Lung microvascular endothelial cell (primary cell): ENCODE measurements around the gene RFC3. TPM values are rescaled to one million over a fixed set of nuclear protein-coding genes. Genes with fewer than 3 reads are reported as not detected.
"Not testable (repeated sequence)": the region's sequence is repeated elsewhere in the genome, so short reads cannot be mapped to it uniquely, and the experiment has no call there.

Experiments used
- DNase-seq, 2 donors: peaks; one replicate each; pipeline versions ENCODE4 v3.0.0 to v3.0.0-alpha.2; 2010; ENCODE audit warnings: low read depth in 2 of 2
- total RNA-seq: library from RNA; depleted of rRNA; stranded (reverse); fragments of >200 nt; gene quantifications from 2 replicates; pipeline ENCODE4 v1.2.1, GENCODE V29; 2014

The RFC3 gene
- total RNA-seq, 1 donor from 2014 or later, result 3.8 TPM

DNA sequence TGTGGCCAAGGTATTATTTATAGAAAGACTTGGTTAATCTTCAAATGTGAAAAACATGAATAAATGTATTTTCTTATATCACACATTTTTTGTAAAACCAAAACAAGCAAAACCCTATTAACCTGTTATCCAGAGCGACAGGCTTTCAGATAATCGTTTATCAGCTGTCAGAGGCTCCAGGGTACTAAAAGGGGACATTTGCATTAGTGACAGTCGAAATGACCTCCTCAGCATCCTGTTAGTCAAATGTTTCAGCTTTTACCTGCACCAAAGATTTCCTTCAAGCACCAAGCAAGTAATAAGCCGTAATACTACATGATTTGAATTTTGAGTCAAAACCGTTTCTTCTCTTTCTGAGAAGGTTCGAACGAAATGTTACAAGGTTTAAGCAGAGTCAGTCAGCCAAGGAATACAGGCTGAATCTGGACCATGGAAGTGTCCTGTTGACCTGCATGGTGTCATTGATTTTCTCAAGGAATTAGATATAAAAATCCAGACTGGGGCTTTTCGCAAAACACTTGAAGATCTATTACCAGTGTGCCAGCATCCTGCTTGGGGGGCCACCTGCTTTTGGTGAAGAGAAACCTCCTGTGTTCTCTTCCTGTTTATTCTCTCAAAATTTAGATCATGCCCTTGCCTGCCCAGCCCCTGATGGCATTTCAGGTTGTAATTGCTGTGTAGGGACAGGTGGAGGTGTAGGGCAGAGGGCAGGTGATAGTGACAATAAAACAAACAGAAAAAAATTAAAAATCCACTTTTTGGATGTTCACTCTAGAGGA lies 11.3 kb upstream of the RFC3 start:
- DNase-seq, result no peak

DNA sequence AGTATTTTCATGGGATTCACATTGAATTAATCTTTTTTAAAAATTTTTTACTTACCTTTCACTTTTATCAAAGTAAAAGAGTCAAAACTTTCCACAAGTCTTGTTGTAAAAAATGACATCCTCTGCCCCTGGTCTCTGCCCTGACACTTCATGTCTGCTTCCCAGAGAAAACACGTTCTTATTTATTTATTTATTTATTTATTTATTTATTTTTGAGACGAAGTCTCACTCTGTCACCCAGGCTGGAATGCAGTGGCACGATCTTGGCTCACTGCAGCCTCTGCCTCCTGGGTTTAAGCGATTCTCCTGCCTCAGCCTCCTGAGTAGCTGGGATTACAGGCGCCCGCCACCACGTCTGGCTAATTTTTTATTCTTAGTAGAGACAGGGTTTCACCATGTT lies 5.1 kb upstream of the RFC3 start:
- DNase-seq, result not testable (repeated sequence)

DNA sequence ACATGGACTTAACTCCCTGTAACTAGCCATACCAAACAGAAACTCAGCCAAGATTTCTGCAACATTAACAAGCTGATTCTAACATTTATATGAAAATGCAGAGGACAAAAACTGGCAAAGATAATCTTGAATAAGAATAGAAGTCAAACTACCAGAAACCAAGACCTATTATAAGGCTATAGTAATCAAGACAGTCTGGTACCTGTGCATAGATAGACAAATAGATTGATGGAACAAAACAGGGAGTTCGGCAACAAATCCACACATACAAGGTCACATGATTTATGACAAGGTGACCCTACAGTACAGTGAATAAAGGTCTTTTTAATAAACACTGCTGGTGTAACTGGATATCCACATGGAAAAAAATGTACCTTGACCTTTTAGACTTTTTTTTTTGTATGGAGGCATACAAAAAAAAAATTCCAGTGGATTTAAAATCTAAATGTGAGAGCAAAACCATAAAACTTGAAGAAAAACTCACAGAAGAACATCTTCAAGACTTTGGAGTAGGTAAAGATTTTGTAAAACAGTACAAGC lies 2.9 kb upstream of the RFC3 start:
- DNase-seq, result peak in 1 of 2 donors; percentile 12

DNA sequence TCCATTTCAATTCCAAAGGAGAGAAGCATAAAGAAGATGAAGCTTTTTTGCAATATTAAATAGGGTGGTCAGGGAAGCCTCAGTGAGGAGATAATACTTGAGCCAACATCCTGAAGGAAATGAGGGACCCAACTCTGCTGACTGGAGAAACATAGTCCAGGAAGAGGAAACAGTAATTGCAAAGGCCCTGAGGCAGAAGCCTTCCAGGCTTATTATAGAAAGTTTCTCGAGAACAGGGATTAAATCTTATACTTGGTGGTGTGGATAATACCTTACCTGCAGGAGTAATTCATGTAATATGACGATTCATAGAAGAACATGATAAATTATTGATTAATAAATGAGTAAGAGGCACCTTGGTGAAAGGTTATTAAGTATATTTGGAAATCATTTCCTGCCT lies 1.0 kb upstream of the RFC3 start:
- no peak for DNase-seq

DNA sequence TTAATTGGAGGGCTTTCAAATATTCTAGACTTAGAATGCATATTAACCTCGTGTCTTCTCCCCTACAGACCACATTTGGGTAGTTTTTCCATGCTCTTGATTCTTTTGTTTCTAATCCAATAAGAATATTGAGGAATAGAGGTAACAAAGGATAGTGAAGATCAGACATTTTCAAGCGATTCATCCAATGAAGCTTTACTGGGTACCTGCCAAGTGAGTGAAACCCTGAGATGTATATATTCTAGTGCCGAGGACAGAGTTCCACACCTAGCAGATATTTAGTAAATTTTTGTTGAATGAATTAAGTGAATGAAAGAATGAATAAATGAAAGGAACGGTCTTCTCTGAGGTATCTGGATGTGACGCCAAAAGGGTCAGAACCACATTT lies 442 bp upstream of the RFC3 start:
- DNase-seq, result no peak

DNA sequence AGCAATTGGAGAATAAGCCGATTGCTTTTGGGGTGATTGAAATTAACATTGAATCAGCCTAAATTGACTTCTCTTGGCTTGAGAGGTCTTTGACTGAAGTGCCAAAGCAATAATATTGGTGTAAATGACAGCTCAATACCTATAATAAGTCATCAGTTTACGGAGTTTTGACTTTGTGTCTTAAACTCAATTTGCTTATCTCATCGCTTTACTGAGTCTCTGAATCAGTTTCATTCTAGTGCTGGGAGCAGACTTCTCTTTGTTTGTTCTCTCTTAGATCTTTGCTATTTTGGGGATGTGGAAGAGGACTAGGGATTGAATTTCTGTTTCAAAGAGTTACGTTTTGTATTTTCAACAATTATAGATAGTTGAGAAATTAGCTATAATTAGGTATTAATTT lies 7.1 kb downstream of the RFC3 start:
- no peak for DNase-seq

DNA sequence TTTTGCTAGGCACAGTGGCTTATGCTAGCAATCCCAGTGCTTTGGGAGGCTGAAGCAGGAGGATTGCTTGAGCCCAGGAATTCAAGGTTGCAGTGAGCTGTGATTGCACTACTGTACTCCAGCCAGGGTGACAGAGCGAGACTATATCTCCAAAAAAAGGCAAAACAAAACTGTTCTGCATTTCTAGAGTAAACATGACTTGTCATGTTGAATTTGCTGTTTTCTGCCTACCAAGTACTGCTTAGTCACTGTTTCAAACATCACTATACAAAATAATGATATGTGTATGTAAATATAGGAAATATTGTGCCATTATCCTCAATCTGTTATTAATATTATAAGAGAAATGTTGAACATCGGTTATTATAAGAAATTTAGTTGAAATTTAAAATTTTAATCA lies 9.2 kb downstream of the RFC3 start:
- DNase-seq, result no peak

DNA sequence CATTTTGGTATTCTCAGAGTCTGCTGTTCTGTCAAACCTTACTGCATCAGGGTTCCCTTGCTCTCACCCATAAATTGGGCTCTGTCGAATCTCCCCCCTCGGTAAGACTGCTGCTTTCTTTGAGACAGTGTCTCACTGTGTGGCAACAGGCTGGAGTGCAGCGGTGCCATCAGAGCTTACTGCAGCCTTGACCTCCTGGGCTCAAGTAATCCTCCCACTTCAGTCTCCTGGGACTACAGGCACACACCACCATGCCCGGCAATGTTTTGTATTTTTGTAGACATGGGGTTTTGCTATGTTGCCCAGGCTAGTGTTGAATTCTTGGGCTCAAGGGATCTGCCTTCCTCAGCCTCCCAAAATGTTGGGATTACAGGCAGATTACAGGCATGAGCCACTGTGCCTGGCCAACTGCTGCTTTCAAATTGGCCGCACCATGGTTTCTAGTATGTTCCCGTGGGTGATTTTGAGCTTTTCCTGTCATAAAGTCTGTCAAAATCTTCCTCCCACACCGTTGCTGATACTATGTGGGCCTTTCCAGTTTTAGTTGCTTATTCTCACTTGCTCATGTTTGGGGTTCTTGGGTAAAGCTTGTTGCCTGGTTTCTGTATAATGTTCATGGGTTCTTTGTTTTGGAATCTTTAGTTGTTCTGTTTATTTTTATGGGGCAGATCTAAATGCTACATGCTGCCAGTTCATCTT lies 10.6 kb downstream of the RFC3 start:
- DNase-seq, result no peak

DNA sequence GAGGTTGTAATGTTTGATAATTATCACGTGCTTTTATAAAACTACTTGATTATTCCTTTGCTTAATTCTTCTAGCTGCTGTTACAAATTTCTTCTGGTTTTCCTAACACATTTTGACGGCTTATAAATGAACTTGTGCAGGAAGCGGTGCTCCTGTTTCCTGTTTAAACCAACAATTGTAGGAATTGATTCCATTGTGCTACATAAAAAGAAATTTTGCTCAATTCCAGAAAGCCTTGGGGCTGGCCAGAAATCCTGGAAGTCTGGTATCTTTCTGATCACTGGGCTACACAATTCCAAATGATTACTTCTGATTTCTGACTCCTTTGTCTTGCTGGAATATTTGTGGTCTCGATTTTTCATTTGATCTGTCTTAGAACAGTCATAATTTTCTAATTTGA lies 14.9 kb downstream of the RFC3 start:
- peak; percentile 61 to 76 for DNase-seq

DNA sequence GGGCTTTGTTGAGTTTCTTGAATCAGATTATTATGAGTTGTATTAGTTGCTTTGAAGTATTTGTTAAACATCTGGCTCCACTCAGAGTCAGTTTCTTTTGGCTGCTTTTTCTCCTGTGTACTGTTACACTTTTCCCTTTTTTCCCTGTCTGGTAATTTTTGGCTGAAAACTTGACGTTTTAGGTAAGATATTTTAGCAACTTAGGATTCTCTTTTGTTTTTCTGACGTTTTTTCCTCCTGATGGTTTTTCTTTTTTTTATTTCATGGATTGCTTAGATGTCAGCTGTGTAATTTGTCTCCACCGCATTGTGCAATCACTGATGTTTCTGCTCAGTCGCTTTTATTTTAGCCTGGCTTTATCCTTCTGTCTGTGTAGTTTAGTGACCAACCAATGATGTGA lies 20.7 kb downstream of the RFC3 start:
- no peak for DNase-seq

DNA sequence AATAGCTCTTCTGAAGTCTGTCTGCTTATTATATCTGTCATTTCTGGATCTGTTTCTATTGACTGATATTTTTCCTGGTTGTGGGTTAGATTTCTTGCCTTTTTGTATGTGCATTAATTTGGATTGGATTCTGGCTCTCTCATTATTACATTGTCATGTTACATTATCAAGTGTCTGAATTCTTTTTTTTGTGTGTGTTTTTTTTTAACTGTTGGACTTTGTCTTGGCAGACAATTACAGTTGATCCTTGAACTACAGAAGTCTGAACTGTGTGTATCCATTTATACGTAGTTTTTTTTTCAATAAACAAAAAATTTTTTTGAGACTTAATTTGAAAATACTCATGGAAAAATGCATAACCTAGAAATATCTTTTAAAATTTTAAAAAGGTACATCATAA lies 22.5 kb downstream of the RFC3 start:
- DNase-seq, result no peak

DNA sequence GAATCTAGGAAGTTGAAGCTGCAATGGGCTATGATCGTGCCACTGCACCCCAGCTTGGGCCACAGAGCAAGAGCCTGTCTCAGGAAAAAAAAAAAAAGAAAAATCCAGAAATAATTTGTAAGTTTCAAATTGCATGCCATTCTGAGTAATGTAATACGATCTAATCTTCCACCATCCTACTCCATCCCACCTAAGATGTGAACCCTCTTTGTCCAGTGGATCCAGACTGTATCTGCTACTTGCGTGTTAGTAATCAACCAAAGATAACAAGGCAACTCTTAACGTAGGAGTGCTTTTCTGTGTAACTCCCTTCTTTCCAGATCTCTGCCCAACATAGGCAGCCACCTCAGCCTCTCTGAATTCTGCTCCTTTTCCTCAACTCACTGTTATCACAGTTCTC lies 24.3 kb downstream of the RFC3 start:
- DNase-seq, result no peak

DNA sequence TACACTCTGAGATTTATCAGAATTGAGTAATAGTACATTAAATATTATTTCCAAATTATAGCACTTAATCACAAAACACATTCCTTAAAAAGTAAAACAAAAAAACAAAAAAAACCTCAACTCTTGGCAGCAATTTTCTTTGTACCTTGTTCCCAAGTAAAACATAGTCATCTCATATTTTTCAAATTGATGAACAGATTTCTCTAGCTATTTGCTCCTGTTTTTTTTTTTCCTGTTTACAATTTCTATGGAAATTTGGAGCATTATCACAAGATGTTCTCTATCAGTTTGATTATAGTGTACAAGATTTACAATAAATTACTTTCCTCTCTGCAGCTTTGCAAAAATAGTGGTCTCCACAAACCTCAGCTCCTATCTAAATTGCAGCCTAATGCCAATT lies 25.0 kb downstream of the RFC3 start:
- no peak for DNase-seq

DNA sequence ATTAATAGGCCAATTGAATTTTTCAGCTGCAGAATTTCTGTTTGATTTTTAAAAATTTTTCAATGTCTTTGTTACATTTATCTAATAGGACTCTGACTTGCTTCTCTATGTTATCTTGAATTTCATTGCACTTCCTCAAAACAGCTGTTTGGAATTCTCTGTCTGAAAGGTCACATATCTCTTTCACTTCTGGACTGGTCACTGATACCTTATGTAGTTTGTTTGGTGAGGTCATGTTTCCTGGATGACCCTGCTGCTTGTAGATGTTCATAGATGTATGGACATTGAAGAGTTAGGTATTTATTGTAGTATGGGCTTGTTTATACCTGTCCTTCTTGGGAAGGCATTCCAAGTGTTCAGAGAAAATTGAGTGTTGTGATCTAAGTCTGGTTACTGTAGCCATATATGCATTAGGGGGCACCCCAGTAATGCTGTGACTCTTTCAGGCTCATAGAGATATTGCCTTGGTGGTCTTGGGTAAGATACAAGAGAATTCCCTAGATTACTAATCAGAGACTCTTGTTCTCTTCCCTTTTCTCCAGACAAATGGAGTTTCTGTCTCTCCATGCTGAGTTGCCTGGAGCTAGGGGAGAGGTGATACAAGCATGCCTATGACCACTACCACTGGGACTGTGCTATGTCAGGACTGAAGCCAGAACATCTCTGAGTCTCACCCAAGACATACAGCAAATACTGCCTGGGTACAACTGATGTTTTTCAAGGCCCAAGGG lies 27.8 kb downstream of the RFC3 start:
- peak in 1 of 2 donors; percentile 13 for DNase-seq

DNA sequence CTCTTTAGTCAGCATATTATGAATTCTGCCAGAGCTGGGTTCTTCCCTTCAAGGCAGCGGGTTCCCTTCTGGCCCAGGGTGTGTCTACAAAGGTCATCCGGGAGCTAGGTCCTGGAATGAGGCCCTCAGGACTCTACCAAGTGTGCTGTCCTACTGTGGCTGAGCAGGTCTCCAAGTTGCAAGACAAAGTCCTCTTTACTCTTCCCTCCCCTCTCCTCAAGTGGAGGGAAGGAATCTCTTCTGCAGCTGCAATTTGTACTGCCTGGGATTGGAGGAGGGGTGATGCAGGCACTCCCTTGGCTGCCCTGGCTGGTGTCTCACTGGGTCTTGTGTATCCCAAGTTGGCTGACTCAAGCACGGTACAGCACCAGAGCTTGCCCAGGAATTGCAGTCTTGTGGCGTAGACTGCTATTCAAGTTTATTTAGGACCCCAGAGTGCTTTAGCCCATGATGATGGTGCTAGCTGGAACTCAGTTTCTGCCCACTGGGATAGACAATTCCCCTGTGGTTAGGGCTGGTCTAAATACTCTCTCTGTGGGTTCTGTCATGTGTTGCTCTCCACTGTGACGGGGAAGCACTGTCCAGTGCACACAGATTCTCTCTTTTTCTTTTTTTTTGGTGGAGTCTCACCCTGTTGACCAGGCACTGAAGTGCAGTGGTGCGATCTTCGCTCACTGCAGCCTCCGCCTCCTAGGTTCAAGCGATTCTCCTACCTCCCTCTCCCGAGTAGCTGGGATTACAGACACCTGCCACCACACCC lies 28.5 kb downstream of the RFC3 start:
- no peak for DNase-seq

DNA sequence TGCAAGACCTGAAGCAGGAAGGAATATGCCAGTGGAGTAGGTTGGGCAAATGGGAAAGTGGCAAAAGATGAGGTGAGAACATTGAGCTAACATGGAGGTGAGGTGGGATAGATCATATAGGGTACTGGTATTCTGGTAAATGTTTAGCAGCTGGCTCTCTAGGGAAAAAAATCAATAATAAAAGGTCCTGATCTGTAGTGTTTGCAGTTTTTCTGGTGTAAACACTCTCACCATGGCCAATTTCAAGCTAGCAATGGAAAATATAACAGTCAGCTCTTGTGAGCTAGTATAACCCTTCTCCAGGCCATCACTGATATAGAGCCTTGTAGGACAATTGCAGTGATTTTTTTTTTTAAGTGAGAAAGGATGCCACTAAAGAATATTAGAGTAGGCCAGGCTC lies 31.3 kb downstream of the RFC3 start:
- DNase-seq, result no peak

DNA sequence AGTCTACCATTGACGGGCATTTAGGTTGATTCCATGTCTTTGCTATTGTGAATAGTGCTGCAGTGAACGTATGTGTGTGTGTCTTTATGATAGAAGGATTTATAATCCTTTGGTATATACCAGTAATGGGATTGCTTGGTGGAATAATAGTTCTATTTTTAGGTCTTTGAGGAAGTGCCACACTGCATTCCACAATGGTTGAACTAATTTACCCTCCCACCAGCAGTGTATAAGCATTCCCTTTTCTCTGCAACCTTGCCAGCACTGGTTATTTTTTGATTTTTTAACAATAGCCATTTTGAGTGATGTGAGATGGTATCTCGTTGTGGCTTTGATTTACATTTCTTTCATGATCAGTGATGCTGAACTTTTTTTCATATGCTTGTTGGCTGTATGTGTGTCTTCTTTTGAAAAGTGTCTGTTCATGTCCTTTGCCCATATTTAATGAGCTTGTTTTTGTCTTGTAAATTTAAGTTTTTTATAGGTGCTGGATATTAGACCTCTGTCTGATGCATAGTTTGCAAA lies 37.5 kb downstream of the RFC3 start:
- peak in 1 of 2 donors; percentile 52 for DNase-seq

DNA sequence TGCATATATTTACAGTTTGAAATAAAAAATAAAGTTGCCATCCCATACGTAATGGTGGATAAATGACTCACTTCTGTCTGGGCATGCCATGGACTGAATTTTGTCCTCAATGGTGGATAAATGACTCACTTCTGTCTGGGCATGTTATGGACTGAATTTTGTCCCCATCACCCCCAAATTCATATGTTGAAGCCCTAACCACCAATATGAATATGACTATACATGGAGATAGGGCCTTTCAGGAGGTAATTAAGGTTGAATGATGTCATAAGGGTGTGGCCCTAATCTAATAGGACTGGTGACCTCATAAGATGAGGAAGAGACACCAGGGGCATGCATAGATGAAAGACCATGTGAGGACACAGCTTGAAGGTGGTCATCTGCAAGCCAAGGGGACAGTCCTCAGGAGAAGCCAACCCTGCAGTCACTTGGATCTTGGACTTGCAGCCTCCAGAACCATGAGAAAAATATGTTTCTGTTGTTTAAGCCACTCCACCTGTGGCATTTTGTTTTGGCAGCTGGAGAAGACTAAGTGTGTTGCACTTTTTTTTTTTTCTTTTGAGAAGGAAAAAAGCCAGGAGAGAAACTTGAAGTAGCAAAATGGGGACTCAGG lies 41.8 kb downstream of the RFC3 start:
- no peak for DNase-seq

DNA sequence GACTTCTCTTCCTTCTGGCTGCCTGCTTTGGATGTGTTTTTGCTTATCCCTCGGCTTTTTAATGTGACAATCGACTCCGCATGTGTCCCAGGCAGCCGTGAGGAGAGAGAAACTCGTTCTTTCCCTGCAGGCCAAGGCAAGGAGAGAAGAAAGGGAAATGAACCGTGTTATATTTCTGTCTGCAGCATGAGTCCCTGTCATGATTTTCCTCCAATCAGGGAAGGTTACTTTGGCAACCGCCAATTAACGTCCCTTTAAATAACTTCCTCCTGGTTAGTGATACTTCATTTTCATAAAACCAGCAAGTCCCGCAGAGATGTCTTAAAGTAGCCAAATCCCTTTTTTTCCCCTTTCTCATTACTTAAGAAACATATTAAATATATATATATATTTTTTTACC lies 42.6 kb downstream of the RFC3 start:
- no peak for DNase-seq

DNA sequence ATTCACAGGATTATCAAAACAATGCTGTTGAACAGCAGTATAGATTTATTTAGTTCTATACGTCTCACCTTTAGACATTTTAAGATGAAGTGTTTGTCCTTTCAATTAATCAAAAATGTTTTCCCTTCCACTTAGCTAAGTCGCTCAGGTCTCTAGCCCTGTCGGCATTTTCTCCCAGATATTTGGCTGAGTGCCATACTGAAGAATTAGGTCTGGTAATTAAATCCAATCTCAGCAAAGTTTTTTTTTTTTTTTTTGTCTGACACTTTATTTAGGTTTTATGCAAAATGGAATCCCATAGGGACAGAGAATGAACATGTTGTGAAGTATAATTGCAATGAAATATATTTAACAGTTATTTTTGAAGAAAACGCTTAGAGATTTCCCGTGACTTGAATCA lies 44.1 kb downstream of the RFC3 start:
- no peak for DNase-seq
